ENCODE data around the gene GNB1L.

The GNB1L gene

GRCh38 chr22:19825904-19826618 is 28.6 kb downstream of the GNB1L start:
- no peak overlapping the region for H3K27ac Mint-ChIP-seq
- H3K36me3 Mint-ChIP-seq = peaks cover 6% of the 10 kb centered on the region
- H3K4me1 Mint-ChIP-seq = peaks cover 8% of the 10 kb centered on the region

DNA sequence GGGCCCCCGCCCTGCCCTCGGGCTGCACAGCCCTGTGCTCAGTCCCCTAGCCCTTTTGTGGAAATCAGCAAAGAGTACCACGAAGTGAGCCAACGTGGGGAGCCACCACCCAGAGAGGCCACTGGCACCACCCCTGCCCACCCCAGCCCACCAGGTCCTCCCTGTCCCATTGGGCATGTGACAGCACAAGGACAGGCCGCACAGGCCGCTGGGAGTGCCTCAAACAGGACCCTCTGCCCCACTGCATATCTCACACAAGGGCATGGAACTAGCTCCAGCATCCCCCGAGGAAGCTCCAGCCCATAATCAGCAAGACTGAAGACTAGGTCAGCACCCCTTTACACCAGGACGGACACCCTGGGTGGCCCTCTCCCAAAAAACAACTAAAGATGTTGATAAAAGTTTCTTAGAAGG is 29.7 kb downstream of the GNB1L start:
- Mint-ChIP-seq H3K9me3 (no peaks in the 10 kb centered on the region), H3K27ac (no peak overlapping the region), H3K27me3 (no peaks in the 10 kb centered on the region), H3K36me3 (peaks cover 5% of the 10 kb centered on the region), H3K4me3 (no peak overlapping the region), H3K4me1 (peaks cover 5% of the 10 kb centered on the region)
- no peak for DNase-seq (ENCODE audit: low spot score in 2 of 2)
- no peak for ATAC-seq (ENCODE audit: low read depth)

More at GRCh38 chr22:19825904-19826618, 28.6 kb downstream of the GNB1L start:
- Mint-ChIP-seq H3K27me3 (no peaks in the 10 kb centered on the region), H3K9me3 (no peaks in the 10 kb centered on the region), H3K4me3 (no peak overlapping the region)
- no peak for DNase-seq (ENCODE audit: low spot score in 2 of 2)
- no peak for ATAC-seq (ENCODE audit: low read depth)

- Mint-ChIP-seq H3K9me3 (no peaks in the 10 kb centered on the region), H3K4me1 (peaks cover 5% of the 10 kb centered on the region), H3K27ac (no peak overlapping the region), H3K4me3 (no peak overlapping the region), H3K27me3 (no peaks in the 10 kb centered on the region), H3K36me3 (peaks cover 5% of the 10 kb centered on the region)
- ATAC-seq (ENCODE audit: low read depth) (no peak), DNase-seq (ENCODE audit: low spot score in 2 of 2) (no peak)
Observed at GRCh38 chr22:19824212-19824925, 30.3 kb downstream of the GNB1L start.

GRCh38 chr22:19823902-19824211 is 30.8 kb downstream of the GNB1L start:
- peaks cover 5% of the 10 kb centered on the region for H3K4me1 Mint-ChIP-seq
- peaks cover 5% of the 10 kb centered on the region for H3K36me3 Mint-ChIP-seq
- no peak overlapping the region for H3K4me3 Mint-ChIP-seq
- no peaks in the 10 kb centered on the region for H3K9me3 Mint-ChIP-seq
- no peak for DNase-seq (ENCODE audit: low spot score in 2 of 2)
- H3K27me3 Mint-ChIP-seq = no peaks in the 10 kb centered on the region
- no peak overlapping the region for H3K27ac Mint-ChIP-seq
- no peak for ATAC-seq (ENCODE audit: low read depth)

DNA sequence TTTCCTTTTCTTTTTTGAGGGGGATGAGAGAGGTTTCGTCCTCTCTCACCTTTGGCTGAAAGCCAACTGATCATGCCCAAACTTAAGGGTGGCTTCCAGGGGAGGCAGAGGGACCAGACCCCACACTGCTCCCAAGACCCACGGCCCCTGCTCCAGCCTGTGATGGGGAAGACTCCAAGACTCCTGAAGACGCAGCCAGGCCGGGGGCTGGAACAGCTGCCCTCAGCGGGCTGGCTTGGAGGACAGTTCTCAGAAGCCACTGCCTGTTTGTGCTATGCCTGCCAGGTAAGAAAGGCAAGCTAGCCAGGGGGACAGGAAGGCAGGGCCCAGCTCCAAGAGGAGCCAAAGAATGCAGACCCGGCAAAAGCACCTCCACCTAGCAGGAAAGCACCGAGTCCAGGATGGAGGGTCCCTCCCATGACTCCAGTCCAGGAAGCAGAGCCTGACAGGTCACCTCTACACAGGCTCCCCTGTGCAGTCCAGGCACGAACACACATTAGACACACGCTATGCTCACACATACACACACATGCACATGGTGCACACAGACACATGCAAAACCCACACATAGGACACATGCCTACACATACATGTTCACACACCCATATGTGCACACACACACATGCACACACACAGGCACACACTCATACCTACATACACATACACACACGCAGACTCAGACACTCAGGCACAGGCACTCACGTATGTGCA is 31.3 kb downstream of the GNB1L start:
- peaks cover 5% of the 10 kb centered on the region for H3K4me1 Mint-ChIP-seq
- H3K27ac Mint-ChIP-seq = no peak overlapping the region
- H3K36me3 Mint-ChIP-seq = peaks cover 5% of the 10 kb centered on the region
- ATAC-seq (ENCODE audit: low read depth) (no peak), DNase-seq (ENCODE audit: low spot score in 2 of 2) (no peak)
- H3K27me3 Mint-ChIP-seq = no peaks in the 10 kb centered on the region
- no peaks in the 10 kb centered on the region for H3K9me3 Mint-ChIP-seq
- H3K4me3 Mint-ChIP-seq = no peak overlapping the region

- Mint-ChIP-seq H3K36me3 (peaks cover 3% of the 10 kb centered on the region), H3K27me3 (no peaks in the 10 kb centered on the region), H3K4me3 (no peak overlapping the region), H3K9me3 (no peaks in the 10 kb centered on the region), H3K27ac (no peak overlapping the region), H3K4me1 (peaks cover 5% of the 10 kb centered on the region)
- ATAC-seq (ENCODE audit: low read depth) (no peak), DNase-seq (ENCODE audit: low spot score in 2 of 2) (no peak)
Observed at GRCh38 chr22:19822301-19823117, 32.2 kb downstream of the GNB1L start.

DNA sequence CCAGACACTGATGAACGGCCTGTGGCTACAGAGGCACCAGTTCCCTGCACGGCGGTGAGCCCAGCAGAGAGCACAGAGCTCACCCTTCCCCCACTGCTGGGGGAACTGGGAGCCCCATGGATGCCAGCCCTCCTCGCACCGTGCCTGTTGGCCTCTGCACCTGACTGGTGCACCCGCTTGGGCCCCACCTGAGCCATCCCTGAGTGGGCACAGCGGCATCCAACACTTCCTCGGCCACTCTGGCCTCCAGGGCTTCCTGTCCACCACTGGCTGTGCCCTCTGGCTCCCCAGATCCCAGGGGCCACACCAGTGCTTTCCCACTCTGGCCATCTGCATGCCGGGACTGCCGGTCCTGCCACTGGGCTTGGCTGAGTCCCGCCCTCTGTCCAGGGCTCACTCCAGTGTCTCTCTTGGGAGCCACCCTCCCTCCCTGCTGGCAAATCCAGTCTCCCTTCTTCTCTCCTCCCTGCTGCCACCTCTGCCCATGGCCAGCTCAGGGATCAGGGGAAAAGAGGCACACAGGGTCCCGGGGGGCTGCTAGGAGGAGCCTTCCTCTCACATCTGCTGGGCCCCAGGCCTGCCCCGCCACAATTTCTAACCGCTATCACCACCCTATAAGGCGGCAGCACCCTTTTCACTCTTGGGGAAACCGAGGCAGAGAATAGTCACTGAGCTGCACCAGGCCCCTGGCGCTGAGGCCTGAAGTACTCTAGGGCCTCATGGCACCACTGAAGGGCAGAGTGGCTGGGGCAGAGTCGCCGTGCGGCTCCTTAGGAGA is 33.0 kb downstream of the GNB1L start:
- H3K27me3 Mint-ChIP-seq = no peaks in the 10 kb centered on the region
- H3K36me3 Mint-ChIP-seq = peaks cover 3% of the 10 kb centered on the region
- H3K9me3 Mint-ChIP-seq = no peaks in the 10 kb centered on the region
- H3K4me1 Mint-ChIP-seq = peaks cover 5% of the 10 kb centered on the region
- H3K4me3 Mint-ChIP-seq = no peak overlapping the region
- DNase-seq (ENCODE audit: low spot score in 2 of 2) (no peak), ATAC-seq (ENCODE audit: low read depth) (no peak)
- no peak overlapping the region for H3K27ac Mint-ChIP-seq

DNA sequence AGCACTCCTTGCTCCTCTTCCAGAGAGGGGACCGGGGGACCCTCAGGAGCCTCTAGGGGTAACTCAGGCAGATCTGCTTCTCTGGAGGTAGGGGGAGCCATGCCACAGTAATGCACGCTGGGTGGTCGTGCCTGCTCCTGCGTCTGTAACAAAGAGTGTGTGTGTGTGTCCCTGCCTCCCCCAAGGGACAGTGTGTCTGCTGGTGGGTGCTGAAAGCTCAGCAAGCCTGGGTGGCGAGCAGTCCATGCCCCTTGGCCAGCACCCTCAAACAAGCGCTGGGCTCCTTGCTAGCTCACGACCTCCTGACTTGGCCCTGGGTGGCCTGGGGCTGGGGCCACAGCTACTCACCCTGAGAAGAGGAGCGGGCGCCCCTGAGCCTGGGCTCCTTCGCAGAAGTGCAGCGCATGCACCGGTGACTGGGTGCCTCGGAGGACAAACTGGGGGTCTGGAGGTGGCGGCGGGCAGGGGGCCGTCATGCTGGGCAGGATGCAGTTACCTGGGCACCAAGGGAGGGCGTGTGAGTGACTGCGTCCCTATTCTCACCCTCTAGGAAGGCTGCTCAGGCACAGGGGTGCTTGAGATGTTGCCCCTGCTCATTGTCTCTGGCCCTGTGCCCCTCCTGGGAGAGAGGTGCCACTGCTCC is 33.7 kb downstream of the GNB1L start:
- H3K27me3 Mint-ChIP-seq = no peaks in the 10 kb centered on the region
- H3K36me3 Mint-ChIP-seq = peaks cover 1% of the 10 kb centered on the region
- no peak for ATAC-seq (ENCODE audit: low read depth)
- no peaks in the 10 kb centered on the region for H3K9me3 Mint-ChIP-seq
- DNase-seq (ENCODE audit: low spot score in 2 of 2) = no peak
- no peak overlapping the region for H3K4me3 Mint-ChIP-seq
- H3K27ac Mint-ChIP-seq = no peak overlapping the region
- peaks cover 3% of the 10 kb centered on the region for H3K4me1 Mint-ChIP-seq

DNA sequence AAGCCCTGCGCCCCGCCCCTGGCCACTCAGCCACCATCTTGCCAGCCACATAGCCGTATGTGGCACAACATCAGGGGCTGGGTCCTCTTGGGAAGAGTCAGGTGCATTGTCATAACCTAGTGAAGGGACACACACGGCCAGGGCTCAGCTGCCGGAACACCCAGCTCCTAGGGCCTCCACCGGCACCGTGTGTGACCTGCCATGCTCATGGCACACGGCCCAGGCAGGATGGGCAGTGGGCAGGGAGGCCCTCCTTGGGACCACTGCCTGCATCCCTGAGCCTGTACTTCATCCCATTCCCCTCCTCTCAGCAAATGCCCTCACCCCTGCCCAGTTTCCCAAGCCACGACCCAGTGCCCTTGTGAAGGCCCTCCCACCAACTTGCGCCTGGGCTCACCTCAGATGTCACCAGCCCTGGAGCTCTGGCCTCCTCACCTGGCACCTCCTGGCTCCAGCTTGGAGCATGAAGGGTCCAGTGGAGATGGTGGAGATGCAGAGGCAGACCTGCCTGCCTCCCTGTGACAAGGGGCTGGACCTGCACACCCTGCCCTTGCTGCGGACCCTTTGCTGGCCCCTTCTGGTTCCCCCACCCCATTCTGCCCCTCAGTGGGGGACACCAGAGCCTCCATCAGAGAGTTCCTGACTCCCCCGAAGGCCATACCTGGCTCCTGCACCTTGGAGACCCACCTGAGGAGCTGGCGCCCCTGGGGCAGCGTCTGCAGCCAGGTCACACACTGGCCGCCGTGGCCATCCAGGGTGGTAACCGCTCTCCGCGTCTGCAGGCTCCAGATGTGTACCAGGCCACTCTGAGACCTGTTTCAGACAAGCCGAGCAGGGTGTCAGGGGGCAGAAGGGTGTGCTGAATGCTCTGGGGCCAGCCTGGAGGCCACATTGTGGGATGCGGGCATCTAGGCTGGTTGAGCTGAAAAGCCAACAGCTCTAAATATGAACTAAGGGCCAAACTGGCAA is 34.5 kb downstream of the GNB1L start:
- DNase-seq (ENCODE audit: low spot score in 2 of 2) (no peak), ATAC-seq (ENCODE audit: low read depth) (no peak)
- H3K4me1 Mint-ChIP-seq = peaks cover 3% of the 10 kb centered on the region
- H3K4me3 Mint-ChIP-seq = no peak overlapping the region
- no peaks in the 10 kb centered on the region for H3K9me3 Mint-ChIP-seq
- peaks cover 1% of the 10 kb centered on the region for H3K36me3 Mint-ChIP-seq
- no peaks in the 10 kb centered on the region for H3K27me3 Mint-ChIP-seq
- no peak overlapping the region for H3K27ac Mint-ChIP-seq

DNA sequence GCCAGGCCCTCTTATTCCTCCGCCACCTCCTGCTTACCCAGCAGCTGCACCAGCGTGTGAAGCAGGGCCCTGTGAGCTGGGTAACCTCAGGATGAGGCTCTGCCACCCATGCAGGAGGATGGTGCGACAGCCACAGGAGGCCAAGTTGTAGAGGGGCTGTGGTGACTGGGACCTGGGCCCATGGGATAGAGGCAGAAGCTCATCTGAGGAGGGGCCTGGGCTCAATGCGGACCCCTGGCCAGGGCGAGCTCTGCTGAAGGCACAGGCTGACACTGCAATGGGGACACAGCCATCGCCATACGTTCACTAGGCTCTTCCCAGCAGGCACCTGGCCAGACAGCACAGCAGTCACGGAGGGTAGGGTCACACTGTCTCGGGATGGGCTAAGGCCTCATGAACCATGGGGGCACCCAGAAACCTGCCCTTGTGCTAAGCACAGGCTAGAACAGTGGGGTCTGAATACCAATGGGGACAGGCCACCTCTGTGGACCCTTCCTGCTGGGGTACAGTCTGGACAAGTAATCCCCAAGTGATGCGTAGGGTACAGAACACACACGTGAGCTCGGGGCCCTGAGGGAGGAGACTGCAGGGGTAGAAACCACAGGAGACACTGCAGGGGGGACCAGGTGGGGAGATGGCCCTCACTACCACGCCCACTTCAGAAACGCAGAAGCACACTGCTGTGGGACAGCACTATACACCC is 35.3 kb downstream of the GNB1L start:
- peaks cover 3% of the 10 kb centered on the region for H3K4me1 Mint-ChIP-seq
- peaks cover 1% of the 10 kb centered on the region for H3K36me3 Mint-ChIP-seq
- DNase-seq (ENCODE audit: low spot score in 2 of 2) (no peak), ATAC-seq (ENCODE audit: low read depth) (no peak)
- H3K27ac Mint-ChIP-seq = no peak overlapping the region
- no peaks in the 10 kb centered on the region for H3K27me3 Mint-ChIP-seq
- H3K9me3 Mint-ChIP-seq = no peaks in the 10 kb centered on the region
- no peak overlapping the region for H3K4me3 Mint-ChIP-seq

GRCh38 chr22:19818324-19819207 is 36.1 kb downstream of the GNB1L start:
- H3K4me3 Mint-ChIP-seq = no peak overlapping the region
- no peaks in the 10 kb centered on the region for H3K27me3 Mint-ChIP-seq
- DNase-seq (ENCODE audit: low spot score in 2 of 2) = no peak
- H3K4me1 Mint-ChIP-seq = peaks cover 1% of the 10 kb centered on the region
- no peaks in the 10 kb centered on the region for H3K9me3 Mint-ChIP-seq
- H3K36me3 Mint-ChIP-seq = peaks cover 1% of the 10 kb centered on the region
- ATAC-seq (ENCODE audit: low read depth) = no peak
- no peak overlapping the region for H3K27ac Mint-ChIP-seq

Measured in memory B cell (primary cell).